WI38 (cell line): ENCODE measurements around the gene HDGFL3.
"Not testable (repeated sequence)": the region's sequence is repeated elsewhere in the genome, so short reads cannot be mapped to it uniquely, and the experiment has no call there.

Source experiments
- H3K4me3 ChIP-seq: 2 replicates; pipeline ENCODE4 v1.5.1; 2011; ENCODE audit warnings: low read depth, mild to moderate bottlenecking, control low read depth, low read length
- TF ChIP-seq, protein P1 (sequence below): IDR thresholded peaks from 2 replicates; pipeline ENCODE4 v1.5.1; 2012; ENCODE audit warnings: low read depth, mild to moderate bottlenecking, control low read depth, low read length

The HDGFL3 gene

DNA sequence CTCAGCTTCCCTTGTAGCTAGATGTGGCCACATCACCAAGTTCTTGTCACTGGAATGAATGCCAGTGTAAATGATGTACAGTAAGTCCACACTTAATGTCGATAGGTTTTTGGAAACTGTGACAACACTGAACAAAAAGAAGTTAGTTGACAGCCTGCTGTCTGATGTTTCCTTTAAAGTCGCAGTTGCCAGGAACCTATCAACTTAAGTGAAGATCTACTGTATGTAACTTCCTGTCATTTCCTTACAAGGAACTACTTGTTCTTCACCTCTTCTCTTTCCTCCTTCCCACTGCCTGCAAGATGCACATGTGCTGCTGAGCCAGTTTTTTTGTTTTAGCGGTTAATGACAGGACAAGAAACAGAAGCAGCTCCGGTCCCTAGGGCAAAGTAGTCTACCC is 44.6 kb downstream of the HDGFL3 start:
- H3K4me3 ChIP-seq: no peak overlapping the region
- TF ChIP-seq, protein P1, sequence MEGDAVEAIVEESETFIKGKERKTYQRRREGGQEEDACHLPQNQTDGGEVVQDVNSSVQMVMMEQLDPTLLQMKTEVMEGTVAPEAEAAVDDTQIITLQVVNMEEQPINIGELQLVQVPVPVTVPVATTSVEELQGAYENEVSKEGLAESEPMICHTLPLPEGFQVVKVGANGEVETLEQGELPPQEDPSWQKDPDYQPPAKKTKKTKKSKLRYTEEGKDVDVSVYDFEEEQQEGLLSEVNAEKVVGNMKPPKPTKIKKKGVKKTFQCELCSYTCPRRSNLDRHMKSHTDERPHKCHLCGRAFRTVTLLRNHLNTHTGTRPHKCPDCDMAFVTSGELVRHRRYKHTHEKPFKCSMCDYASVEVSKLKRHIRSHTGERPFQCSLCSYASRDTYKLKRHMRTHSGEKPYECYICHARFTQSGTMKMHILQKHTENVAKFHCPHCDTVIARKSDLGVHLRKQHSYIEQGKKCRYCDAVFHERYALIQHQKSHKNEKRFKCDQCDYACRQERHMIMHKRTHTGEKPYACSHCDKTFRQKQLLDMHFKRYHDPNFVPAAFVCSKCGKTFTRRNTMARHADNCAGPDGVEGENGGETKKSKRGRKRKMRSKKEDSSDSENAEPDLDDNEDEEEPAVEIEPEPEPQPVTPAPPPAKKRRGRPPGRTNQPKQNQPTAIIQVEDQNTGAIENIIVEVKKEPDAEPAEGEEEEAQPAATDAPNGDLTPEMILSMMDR: no peak

DNA sequence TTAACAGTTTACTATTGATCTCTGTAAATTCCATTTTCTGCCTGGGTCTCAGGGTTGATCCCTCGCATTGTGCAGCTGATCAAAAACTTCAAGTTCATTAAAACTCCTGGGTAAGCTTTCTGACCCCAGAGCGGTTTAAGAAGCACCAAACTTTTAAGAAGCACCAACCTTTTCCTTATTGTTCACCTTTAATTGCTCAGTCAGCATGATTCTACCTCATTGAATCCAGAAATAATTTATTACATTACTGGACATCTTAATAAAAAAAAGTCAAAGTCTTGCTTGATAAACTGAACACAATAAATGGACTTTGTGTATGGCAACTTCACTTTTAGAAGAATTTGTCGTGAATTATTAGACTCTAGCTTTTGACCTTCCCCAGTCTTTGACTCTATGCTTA is 46.9 kb downstream of the HDGFL3 start:
- H3K4me3 ChIP-seq: no peak overlapping the region
- TF ChIP-seq, protein P1: no peak

DNA sequence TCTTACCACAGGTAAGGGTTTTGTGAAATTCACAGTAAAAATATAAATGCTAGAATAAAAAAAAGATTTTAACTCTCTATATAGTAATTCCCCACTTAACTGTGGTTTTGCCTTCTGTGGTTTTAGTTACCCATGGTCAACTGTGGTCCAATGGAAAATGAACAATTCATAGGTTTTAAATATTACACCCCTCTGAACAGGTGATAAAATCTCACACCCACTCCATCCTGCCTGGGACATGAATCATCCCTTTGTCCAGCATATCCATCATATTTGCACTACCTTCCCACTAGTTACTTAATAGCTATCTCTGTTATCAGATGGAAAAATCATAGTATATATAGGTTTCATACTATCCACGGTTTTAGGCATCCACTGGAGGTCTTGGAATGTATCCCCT is 49.2 kb downstream of the HDGFL3 start:
- no peak overlapping the region for H3K4me3 ChIP-seq
- TF ChIP-seq, protein P1: no peak

DNA sequence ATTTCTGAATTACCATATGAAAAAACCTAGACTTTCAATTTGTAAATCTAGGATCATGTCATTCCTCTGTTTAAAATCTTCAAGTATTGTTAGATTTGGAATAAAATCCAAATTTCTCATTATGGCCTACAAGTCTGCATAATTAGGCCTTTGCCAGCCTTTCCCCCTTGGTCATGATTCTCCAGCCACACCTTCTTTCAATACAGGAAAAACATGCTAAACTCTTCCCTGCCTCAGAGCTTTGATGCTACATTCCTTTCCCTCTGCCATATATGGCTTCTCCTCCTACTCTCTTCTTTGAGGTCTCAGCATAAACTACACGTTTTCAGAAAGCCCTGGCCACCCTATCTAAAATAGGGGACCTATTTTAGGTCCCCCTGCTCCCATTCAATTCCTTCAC is 51.7 kb downstream of the HDGFL3 start:
- H3K4me3 ChIP-seq: no peak overlapping the region
- TF ChIP-seq, protein P1: no peak

DNA sequence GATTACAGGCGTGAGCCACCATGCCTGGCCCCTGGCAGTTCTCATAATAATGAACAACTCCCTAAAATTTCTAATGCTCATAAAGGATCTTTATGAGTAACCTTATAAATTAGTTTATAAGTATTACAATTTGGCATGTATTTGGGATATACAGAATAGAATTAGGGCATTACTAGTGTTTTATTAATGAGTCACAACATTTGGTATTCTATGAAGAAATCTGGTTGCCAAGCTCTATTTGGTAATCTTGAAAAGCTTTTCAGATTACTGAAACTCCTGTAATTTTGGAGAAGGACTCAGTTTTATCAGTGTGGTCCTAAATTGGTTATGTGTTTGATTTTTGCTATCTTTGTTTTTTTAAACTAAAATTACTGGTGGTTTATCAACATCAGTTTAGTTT is 54.3 kb downstream of the HDGFL3 start:
- TF ChIP-seq, protein P1: no peak
- H3K4me3 ChIP-seq: no peak overlapping the region

DNA sequence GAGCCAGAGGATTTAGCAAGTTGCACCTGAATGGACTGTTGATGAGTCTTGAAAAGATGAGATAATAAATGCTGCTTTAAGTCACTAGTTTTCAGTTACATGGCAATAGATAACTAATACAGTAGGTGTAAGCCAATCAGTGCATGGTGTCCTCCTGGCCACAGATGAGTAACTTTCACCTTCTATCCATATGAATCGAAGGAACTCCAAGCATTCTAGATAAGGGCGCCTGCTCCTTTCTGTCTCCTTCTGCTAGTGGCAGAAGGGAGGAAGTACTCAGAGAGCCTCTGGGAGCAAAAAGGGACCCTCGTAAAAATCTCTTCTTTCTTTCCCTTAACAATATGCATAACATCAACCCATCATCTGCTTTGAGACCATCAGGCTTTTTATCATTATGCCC is 62.9 kb downstream of the HDGFL3 start:
- TF ChIP-seq, protein P1: no peak
- no peak overlapping the region for H3K4me3 ChIP-seq

DNA sequence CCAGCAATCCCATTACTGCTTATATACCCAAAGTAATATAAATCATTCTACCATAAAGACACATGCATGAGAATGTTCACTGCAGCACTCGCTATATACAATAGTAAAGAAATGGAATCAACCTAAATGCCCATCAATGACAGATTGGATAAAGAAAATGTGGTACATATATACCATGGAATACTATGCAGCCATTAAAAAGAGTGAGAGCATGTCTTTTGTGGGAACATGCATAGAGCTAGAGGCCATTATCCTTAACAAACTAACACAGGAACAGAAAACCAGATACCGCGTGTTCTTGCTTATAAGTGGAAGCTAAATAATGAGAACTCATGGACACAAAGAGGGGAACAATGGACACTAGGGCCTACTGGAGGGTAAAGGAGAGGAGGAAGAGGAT is 65.5 kb downstream of the HDGFL3 start:
- H3K4me3 ChIP-seq: not testable (repeated sequence)

DNA sequence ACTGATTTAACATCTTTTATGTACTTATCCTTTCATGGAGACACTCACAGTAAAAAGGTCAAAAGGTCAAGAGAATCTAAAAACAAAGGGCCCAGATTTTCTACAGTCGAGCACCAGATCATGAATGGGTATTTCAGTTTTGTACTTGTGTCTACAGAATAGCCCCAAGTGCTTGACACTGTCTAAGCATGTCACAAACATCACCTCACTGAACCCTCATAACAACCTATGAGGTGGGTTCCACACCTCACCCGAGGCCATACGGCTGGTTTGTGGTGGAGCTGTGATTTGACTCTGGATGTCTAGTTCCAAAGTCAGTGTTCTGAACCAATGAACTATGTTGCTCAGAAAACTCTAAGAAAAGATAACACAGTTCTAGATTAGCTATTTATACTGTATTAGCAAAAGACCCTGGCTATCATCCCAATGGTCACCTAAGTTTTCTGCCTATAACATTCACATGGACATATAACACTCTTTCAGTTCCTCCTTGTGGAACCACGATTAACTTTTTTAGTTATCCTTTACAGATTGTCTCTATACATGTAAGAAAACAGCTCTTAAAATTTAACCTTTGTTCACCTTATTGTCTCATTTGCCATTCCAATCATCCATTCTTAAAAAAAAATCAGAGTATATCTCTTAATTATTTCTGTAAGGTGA is 74.6 kb downstream of the HDGFL3 start:
- TF ChIP-seq, protein P1: no peak
- H3K4me3 ChIP-seq: no peak overlapping the region
